Measurements from ENCODE around the gene PSMB7.

DNA sequence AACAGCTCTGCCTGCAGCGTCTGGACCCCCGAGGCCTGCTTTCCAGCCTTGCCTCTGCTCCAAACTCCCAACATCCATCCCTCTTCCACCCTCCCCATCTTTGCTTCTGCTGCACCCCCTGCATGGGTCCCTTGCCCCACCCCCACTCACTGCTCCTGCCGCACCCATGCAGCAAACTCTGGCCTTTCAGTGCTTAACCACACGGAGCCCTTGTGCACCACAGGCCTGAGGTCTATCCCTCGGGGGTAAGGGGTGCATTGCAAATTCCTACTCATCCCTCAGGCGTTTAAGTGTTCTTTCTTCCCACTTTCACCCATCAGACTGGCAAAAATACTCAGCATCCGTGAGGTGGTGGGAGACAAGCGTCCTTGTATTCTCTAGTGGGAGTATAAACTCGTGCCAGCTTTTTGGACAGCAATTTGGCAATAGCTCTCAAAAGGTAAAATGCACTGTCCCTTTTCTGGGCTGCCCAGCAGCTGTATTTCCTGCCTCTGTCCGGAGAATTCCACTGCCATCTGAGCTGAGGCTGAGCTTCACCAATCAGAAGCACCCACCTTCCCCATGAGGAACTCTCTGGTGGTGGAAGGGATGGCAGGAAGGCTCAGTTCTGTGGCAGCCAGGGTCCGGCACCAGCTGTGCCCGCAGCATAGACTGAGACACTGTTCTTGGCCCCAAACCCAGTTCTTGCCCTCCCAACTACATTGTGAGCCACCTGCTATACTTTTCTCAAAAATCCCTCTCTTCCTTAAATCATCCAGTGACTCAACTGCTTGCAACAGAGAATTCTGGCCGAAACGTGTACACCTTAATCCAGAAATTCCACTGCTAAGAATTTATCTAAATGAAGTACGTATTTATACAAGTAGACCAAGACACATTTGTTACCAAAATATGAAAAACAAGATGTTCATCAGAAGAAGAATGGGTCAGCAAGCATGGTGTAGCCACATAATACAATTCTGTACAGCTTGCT is 15.0 kb downstream of the PSMB7 start:
- TF ChIP-seq, protein P1, sequence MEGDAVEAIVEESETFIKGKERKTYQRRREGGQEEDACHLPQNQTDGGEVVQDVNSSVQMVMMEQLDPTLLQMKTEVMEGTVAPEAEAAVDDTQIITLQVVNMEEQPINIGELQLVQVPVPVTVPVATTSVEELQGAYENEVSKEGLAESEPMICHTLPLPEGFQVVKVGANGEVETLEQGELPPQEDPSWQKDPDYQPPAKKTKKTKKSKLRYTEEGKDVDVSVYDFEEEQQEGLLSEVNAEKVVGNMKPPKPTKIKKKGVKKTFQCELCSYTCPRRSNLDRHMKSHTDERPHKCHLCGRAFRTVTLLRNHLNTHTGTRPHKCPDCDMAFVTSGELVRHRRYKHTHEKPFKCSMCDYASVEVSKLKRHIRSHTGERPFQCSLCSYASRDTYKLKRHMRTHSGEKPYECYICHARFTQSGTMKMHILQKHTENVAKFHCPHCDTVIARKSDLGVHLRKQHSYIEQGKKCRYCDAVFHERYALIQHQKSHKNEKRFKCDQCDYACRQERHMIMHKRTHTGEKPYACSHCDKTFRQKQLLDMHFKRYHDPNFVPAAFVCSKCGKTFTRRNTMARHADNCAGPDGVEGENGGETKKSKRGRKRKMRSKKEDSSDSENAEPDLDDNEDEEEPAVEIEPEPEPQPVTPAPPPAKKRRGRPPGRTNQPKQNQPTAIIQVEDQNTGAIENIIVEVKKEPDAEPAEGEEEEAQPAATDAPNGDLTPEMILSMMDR (conservative IDR thresholded peaks at IDR 0.05; ENCODE audit: low read length), result no peak
- no peak for TF ChIP-seq EZH2phosphoT487 (IDR thresholded peaks at IDR 0.05; ENCODE audit: borderline replicate concordance)
